CD4-positive, alpha-beta T cell (primary cell): ENCODE results near the gene PIGU. TPM values are rescaled to one million over a fixed set of nuclear protein-coding genes. Genes with fewer than 3 reads are reported as not detected.

Experiments
- ATAC-seq: fragments of 200-7000 bp; cut with Tn5 transposase; one replicate; pipeline ENCODE4 v1.10.0; 2022; ENCODE audit warnings: mild to moderate bottlenecking; ENCODE audit not compliant: poor library complexity
- CTCF ChIA-PET: fragments of 350-600 bp; sonication (Branson Sonifier 250); formaldehyde crosslinking; loops from one replicate; lab custom pipeline; 2021; ENCODE audit warnings: antibody characterized with exemption, inconsistent platforms; lab: Charles Lee
- POLR2A ChIA-PET: fragments of 350-600 bp; sonication (Branson Sonifier 250); formaldehyde crosslinking; loops from one replicate; lab custom pipeline; 2021; ENCODE audit warnings: antibody characterized with exemption, inconsistent platforms; lab: Charles Lee
- DNase-seq, 14 experiments: peaks; one replicate each; pipeline ENCODE4 v3.0.0-alpha.2; 2013 to 2020; ENCODE audit warnings: mixed read lengths in 2 of 14
- H3K27ac ChIP-seq, 2 donors: one replicate each; pipeline versions ENCODE4 v1.5.1 to v1.7.0; 2013; ENCODE audit warnings: low read length in 2 of 2, low read depth in 1 of 2, mild to moderate bottlenecking in 1 of 2
- H3K27me3 ChIP-seq, 2 experiments: 1 replicate in 1 of 2; 2 replicates in 1 of 2; pipeline versions ENCODE4 v1.6.1 to v1.7.0; 2013; ENCODE audit warnings: low read length in 2 of 2, control low read depth in 1 of 2, mild to moderate bottlenecking in 1 of 2, moderate library complexity in 1 of 2; ENCODE audit not compliant: insufficient read depth in 2 of 2, control insufficient read depth in 1 of 2
- H3K36me3 ChIP-seq: one replicate; pipeline ENCODE4 v1.6.1; 2013; ENCODE audit warnings: low read length, control low read depth; ENCODE audit not compliant: insufficient read depth
- H3K4me1 ChIP-seq: one replicate; pipeline ENCODE4 v1.6.1; 2013; ENCODE audit warnings: low read length, control low read depth; ENCODE audit not compliant: insufficient read depth
- H3K4me3 ChIP-seq: one replicate; pipeline ENCODE4 v1.5.1; 2013; ENCODE audit warnings: mild to moderate bottlenecking, low read length, moderate library complexity
- H3K9me3 ChIP-seq, 2 experiments: 1 replicate in 1 of 2; 2 replicates in 1 of 2; pipeline versions ENCODE4 v1.6.1 to v1.7.0; 2013; ENCODE audit warnings: low read length in 2 of 2, mild to moderate bottlenecking in 2 of 2, control low read depth in 1 of 2, moderate library complexity in 1 of 2; ENCODE audit not compliant: control insufficient read depth in 1 of 2, insufficient read depth in 1 of 2
- H3K27ac Mint-ChIP-seq: one replicate; pipeline ENCODE4 v1.8.0; 2020; ENCODE audit warnings: mixed read lengths
- H3K27me3 Mint-ChIP-seq: one replicate; pipeline ENCODE4 v1.8.0; 2021; ENCODE audit warnings: mixed read lengths
- H3K36me3 Mint-ChIP-seq: one replicate; pipeline ENCODE4 v1.8.0; 2021; ENCODE audit warnings: low read depth, mixed read lengths
- H3K4me1 Mint-ChIP-seq: one replicate; pipeline ENCODE4 v1.8.0; 2021; ENCODE audit warnings: low read depth, mixed read lengths
- H3K4me3 Mint-ChIP-seq: one replicate; pipeline ENCODE4 v1.8.0; 2020; ENCODE audit warnings: mild to moderate bottlenecking, mixed read lengths
- H3K9me3 Mint-ChIP-seq: one replicate; pipeline ENCODE4 v1.8.0; 2020; ENCODE audit warnings: mixed read lengths
- intact Hi-C, 2 experiments: fragments of 100-400 bp; cut with DNase I in 1 of 2; cut with micrococcal nuclease in 1 of 2; formaldehyde crosslinking; loops; one replicate each; pipeline versions ENCODE4 v1.15.1 to v1.9.0; 2023 to 2025; cut with DNase I, micrococcal nuclease
- total RNA-seq, 174 experiments: library from RNA in 2 of 174; stranded (reverse) in 2 of 174; gene quantifications; one replicate each; pipeline ENCODE4 v1.2.3 and lab custom pipeline; 2021 to 2026
- TF ChIP-seq, protein P1 (sequence below): fragments of 200-600 bp; IDR thresholded peaks from one replicate; pipeline ENCODE4 v1.8.0; 2022; ENCODE audit warnings: antibody characterized with exemption, mild to moderate bottlenecking

Gene PIGU
- total RNA-seq, 2 experiments from 2014 or later, result 4.6 to 5.5 TPM

DNA sequence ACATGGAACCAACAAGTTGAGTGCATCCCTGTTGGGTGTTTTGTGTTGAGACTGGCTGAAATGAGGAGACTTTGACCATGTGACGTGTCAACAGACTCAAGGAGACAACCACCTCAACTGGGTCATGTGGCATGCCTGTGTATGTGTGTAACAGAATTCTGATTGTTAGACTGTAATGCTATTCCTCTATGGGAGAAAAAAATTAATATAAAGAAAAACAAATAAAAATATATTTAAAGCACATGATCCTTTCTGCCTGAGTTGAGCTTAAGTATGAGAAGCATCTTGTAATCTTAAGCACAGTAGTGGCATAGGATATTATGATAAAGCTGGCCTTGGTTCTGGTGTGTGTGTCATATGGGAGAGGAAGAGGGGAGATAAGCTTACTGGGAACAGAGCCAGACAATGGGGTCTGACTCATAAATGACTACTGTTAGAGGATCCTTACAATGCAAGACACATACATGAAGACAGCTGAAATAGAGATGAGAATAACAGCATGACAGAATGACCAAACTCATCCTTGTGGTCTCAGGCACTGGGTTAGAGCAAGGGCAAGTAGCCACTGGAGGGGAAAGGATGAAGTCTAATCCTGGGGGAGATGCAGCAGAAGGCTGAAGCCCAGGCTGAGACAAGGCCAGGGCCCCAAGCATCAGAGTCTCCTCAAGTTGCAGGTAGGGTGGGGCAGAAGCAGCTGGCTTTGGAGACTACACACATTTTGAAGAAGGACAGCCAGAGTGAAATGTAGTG, 36.5 kb upstream of the PIGU start:
- DNase-seq, result peak in 3 of 14 experiments; percentile 16 to 35 (median 34)

GRCh38 chr20:34712525-34713192, 35.8 kb upstream of the PIGU start:
- Mint-ChIP-seq H3K27ac (peak overlapping the region; percentile 94), H3K36me3 (peaks cover 39% of the 10 kb centered on the region), H3K27me3 (no peaks in the 10 kb centered on the region), H3K4me3 (peak overlapping the region; percentile 95), H3K4me1 (peaks cover 21% of the 10 kb centered on the region), H3K9me3 (no peaks in the 10 kb centered on the region)
- H3K36me3 ChIP-seq, result peaks cover 22% of the 10 kb centered on the region
- CTCF ChIA-PET, result interaction anchor here (1.3 kb wide), 1 partner anchor 8 kb away, joined by 3 read pairs; the partner anchor contains the start of gene TP53INP2
- TF ChIP-seq, protein P1, sequence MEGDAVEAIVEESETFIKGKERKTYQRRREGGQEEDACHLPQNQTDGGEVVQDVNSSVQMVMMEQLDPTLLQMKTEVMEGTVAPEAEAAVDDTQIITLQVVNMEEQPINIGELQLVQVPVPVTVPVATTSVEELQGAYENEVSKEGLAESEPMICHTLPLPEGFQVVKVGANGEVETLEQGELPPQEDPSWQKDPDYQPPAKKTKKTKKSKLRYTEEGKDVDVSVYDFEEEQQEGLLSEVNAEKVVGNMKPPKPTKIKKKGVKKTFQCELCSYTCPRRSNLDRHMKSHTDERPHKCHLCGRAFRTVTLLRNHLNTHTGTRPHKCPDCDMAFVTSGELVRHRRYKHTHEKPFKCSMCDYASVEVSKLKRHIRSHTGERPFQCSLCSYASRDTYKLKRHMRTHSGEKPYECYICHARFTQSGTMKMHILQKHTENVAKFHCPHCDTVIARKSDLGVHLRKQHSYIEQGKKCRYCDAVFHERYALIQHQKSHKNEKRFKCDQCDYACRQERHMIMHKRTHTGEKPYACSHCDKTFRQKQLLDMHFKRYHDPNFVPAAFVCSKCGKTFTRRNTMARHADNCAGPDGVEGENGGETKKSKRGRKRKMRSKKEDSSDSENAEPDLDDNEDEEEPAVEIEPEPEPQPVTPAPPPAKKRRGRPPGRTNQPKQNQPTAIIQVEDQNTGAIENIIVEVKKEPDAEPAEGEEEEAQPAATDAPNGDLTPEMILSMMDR, result no peak
- peaks cover 22% of the 10 kb centered on the region for H3K4me1 ChIP-seq
- POLR2A ChIA-PET, result no interaction called here
- H3K27me3 ChIP-seq, result no peaks in the 10 kb centered on the region
- no peak overlapping the region for H3K4me3 ChIP-seq
- H3K9me3 ChIP-seq, result no peaks in the 10 kb centered on the region
- no peak overlapping the region for H3K27ac ChIP-seq
- intact Hi-C loops, result no loop called here
- ATAC-seq (no peak), DNase-seq (peak in 2 of 14 experiments; percentile 9 to 29)

More for the DNA sequence above, 36.5 kb upstream of the PIGU start:
- H3K9me3 Mint-ChIP-seq, result no peaks in the 10 kb centered on the region
- intact Hi-C loops, result no loop called here
- peaks cover 29% of the 10 kb centered on the region for H3K36me3 ChIP-seq
- ATAC-seq, result no peak
- H3K27ac ChIP-seq, result no peak overlapping the region
- TF ChIP-seq, protein P1, result no peak
- peaks cover 44% of the 10 kb centered on the region for H3K36me3 Mint-ChIP-seq
- no peak overlapping the region for H3K4me3 ChIP-seq
- no peaks in the 10 kb centered on the region for H3K27me3 Mint-ChIP-seq
- H3K4me3 Mint-ChIP-seq, result peak overlapping the region; percentile 36
- ChIA-PET CTCF (interaction anchor here (1.3 kb wide), 1 partner anchor 9 kb away, joined by 3 read pairs; the partner anchor contains the start of gene TP53INP2), POLR2A (no interaction called here)
- H3K9me3 ChIP-seq, result no peaks in the 10 kb centered on the region
- H3K27ac Mint-ChIP-seq, result peak overlapping the region; percentile 94
- peaks cover 22% of the 10 kb centered on the region for H3K4me1 ChIP-seq
- peaks cover 16% of the 10 kb centered on the region for H3K4me1 Mint-ChIP-seq
- no peaks in the 10 kb centered on the region for H3K27me3 ChIP-seq

DNA sequence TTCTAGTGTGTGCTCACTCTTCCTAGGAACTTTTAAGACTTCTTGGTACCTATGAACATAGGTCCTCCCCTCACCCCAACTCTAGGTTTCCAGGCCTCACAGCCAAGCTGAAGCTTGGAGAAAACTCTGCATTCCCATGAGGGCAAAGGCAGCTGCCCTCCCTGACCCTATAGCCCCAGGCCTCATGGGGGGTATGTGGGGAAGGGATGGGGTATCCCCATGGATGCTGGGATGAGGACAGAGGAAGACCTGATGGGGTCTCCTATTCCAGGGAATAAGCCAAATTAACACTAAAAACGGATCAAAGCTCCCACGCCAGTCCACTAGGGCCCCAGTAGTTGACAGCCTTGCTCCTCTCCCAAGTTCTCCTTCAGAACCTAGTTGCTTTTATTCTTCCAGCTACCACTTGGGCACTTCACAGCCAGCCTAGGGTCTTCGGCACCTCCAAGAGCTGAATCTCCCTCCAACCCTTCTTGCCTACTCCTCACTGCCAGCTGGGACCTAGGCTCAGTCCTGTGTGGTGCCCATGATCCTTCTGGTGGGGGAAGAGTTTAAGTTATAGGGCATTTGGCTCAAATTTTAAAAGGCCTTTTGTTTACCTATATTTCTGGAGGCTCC, 35.0 kb upstream of the PIGU start:
- peak overlapping the region; percentile 95 for H3K4me3 Mint-ChIP-seq
- Histone ChIP-seq H3K4me3 (no peak overlapping the region), H3K36me3 (peaks cover 20% of the 10 kb centered on the region), H3K9me3 (no peaks in the 10 kb centered on the region), H3K4me1 (peaks cover 22% of the 10 kb centered on the region), H3K27ac (no peak overlapping the region), H3K27me3 (no peaks in the 10 kb centered on the region)
- CTCF ChIA-PET, result no interaction called here
- ATAC-seq, result no peak
- TF ChIP-seq, protein P1, result no peak
- H3K4me1 Mint-ChIP-seq, result peaks cover 21% of the 10 kb centered on the region
- no peak for DNase-seq
- H3K36me3 Mint-ChIP-seq, result peaks cover 33% of the 10 kb centered on the region
- peak overlapping the region; percentile 94 for H3K27ac Mint-ChIP-seq
- H3K9me3 Mint-ChIP-seq, result no peaks in the 10 kb centered on the region
- intact Hi-C loops, result no loop called here
- H3K27me3 Mint-ChIP-seq, result no peaks in the 10 kb centered on the region
- POLR2A ChIA-PET, result no interaction called here
